MCF 10A (cell line): ENCODE data around the gene CRTC1. TPM values are rescaled to one million over a fixed set of nuclear protein-coding genes. Genes with fewer than 3 reads are reported as not detected.
A peak's percentile ranks its signal among the peaks of the same experiment; 100 is the strongest.

Experiments
- BruUV-seq: library from RNA; stranded (reverse); fragments of 400-500 nt; replicated peaks from 2 replicates; lab custom pipeline; 2021; lab: Mats Ljungman, UMichigan
- CTCF ChIA-PET: fragments of 300-600 bp; sonication (Branson Sonifier 250); formaldehyde crosslinking; extraction: SDS; loops from one replicate; lab custom pipeline; 2021; ENCODE audit warnings: antibody characterized with exemption, inconsistent platforms; lab: Yijun Ruan, JAX
- POLR2A ChIA-PET: fragments of 300-600, 350-650 bp; sonication (Branson Sonifier 250); formaldehyde crosslinking; extraction: SDS; loops from one replicate; lab custom pipeline; 2020; ENCODE audit warnings: antibody characterized with exemption, inconsistent platforms; lab: Yijun Ruan, JAX
- DNase-seq: peaks from one replicate; pipeline ENCODE4 v3.0.0-alpha.2; 2018; ENCODE audit not compliant: unreplicated experiment
- H3K27ac Mint-ChIP-seq: one replicate; pipeline ENCODE4 v1.8.0; 2022; ENCODE audit warnings: mild to moderate bottlenecking, low read depth, mixed read lengths; ENCODE audit not compliant: unreplicated experiment
- H3K27me3 Mint-ChIP-seq: one replicate; pipeline ENCODE4 v1.8.0; 2022; ENCODE audit warnings: mixed read lengths; ENCODE audit not compliant: insufficient read depth, unreplicated experiment
- H3K36me3 Mint-ChIP-seq: one replicate; pipeline ENCODE4 v1.8.0; 2022; ENCODE audit warnings: mild to moderate bottlenecking, moderate library complexity, mixed read lengths; ENCODE audit not compliant: insufficient read depth, unreplicated experiment
- H3K4me1 Mint-ChIP-seq: one replicate; pipeline ENCODE4 v1.8.0; 2022; ENCODE audit warnings: mixed read lengths; ENCODE audit not compliant: insufficient read depth, unreplicated experiment
- H3K4me3 Mint-ChIP-seq: one replicate; pipeline ENCODE4 v1.8.0; 2022; ENCODE audit warnings: mild to moderate bottlenecking, moderate library complexity, mixed read lengths; ENCODE audit not compliant: unreplicated experiment
- H3K9me3 Mint-ChIP-seq: one replicate; pipeline ENCODE4 v1.8.0; 2022; ENCODE audit warnings: mixed read lengths; ENCODE audit not compliant: unreplicated experiment
- CTCF ChIP-seq: fragments of 200-600 bp; IDR thresholded peaks from one replicate; pipeline ENCODE4 v1.8.0; 2022; ENCODE audit warnings: antibody characterized with exemption, mild to moderate bottlenecking; ENCODE audit not compliant: unreplicated experiment
- intact Hi-C: fragments of 100-400 bp; cut with micrococcal nuclease; formaldehyde crosslinking; loops from 2 replicates; pipeline ENCODE4 v1.14.1; 2022
- total RNA-seq: library from RNA; stranded (reverse); gene quantifications from 2 replicates; pipeline ENCODE4 v1.2.3, GENCODE V29; 2022

The CRTC1 gene
- total RNA-seq, 1 experiment from 2014 or later, result 11.1 TPM

DNA sequence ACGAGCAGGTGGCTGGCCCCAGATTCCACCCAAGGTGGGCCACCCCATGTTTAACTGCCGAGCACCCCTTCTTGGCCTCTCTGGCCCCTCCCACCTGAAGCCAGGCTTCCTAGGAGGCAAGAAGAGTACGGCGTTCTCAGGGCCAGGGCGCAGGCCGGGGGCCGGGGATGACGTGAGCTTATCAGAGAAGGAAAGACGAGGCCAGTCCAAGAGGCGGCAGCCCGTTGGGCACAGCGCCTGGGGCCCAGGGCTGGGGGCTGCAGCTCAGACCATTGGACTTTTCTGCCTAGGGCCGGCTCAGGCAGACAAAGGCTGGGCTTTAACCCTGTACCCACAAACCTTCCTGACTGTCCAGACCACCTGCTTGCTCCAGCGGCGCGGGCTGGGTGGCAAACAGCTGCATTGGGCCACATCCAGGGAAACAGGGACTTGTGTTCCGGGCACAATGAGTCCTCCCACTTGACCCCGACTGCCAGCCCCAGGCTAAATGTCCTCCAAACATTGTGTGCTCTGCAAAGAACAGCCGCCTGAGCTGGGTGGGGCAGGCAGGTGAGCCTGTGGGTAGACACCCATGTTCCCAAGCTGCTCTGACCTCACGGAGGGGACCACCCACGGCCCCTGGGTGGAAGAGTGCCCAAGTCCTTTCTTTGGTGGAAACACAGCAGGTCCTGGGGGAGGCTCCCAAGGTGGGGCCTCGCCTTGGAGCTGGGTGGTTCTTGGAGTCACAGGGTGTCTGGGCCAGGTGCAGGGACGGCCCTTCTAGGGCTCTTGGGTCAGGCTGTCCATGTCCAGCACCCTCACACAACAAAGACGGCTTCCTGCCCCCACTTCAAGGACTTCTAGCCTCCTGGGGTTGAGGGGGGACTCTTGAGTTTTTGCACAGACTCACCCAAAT is 85.8 kb downstream of the CRTC1 start:
- no TSS peak for BruUV-seq
- intact Hi-C loops, result no loop called here
- Mint-ChIP-seq H3K9me3 (no peaks in the 10 kb centered on the region), H3K4me3 (no peak overlapping the region), H3K36me3 (peaks cover 5% of the 10 kb centered on the region), H3K27me3 (no peaks in the 10 kb centered on the region), H3K4me1 (peaks cover 47% of the 10 kb centered on the region), H3K27ac (no peak overlapping the region)
- peak; percentile 61 for DNase-seq
- POLR2A ChIA-PET, result interaction anchor here (0.5 to 1.0 kb wide), 3 partner anchors 66 to 150 kb away, joined by 3 to 4 read pairs (median 3); partner anchors contain the start of genes COPE and DDX49
- no peak for TF ChIP-seq CTCF
- CTCF ChIA-PET, result interaction anchor here (0.5 to 1.0 kb wide), 3 partner anchors 69 to 282 kb away, joined by 4 read pairs; no protein-coding TSS in a partner anchor

- H3K36me3 Mint-ChIP-seq, result peaks cover 5% of the 10 kb centered on the region
- CTCF ChIA-PET, result interaction anchor here (0.5 to 0.9 kb wide), 2 partner anchors 68 to 281 kb away, joined by 4 read pairs; no protein-coding TSS in a partner anchor
- POLR2A ChIA-PET, result interaction anchor here (0.5 to 1.0 kb wide), 3 partner anchors 65 to 149 kb away, joined by 3 to 4 read pairs (median 3); partner anchors contain the start of genes COPE and DDX49
- no peak for TF ChIP-seq CTCF
- no peak for DNase-seq
- H3K27me3 Mint-ChIP-seq, result no peaks in the 10 kb centered on the region
- no TSS peak for BruUV-seq
- H3K4me3 Mint-ChIP-seq, result no peak overlapping the region
- peaks cover 39% of the 10 kb centered on the region for H3K4me1 Mint-ChIP-seq
- H3K9me3 Mint-ChIP-seq, result no peaks in the 10 kb centered on the region
- intact Hi-C loops, result loop anchor here (5.0 kb wide), 1 partner anchor 62 kb away; the partner anchor contains the start of gene UPF1
- peak overlapping the region; percentile 20 for H3K27ac Mint-ChIP-seq
Measured at GRCh38 chr19:18769989-18770528, 86.6 kb downstream of the CRTC1 start.

DNA sequence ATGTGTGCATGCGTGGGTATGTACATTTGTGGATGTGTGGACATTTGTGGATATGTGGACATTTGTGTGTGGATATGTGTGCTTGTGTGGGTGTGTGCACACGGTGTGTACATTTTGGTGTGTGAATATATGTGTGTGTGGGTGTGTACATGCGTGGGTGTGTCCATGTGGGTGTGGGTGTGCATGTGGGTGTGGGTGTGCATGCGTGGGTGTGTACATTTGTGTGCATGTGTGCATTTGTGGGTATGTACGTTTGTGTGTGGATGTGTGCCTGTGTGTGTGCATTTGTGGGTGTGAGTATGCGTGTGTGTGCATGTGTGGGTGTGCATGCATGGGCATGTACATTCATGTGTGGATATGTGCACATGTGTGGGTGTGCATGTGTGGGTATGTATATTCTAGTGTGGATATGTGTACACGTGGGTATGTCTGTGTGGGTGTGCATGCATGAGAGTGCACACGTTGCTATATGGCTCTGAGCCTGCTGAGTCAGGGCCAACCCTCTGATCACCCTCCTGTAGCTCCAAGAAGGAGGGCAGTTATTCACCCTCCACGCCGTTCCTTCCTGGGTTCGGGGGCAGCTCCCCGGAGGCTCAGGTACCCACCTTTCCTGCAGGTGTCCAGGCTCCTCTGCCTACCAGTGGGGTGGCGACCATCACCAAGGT is 87.3 kb downstream of the CRTC1 start:
- Mint-ChIP-seq H3K36me3 (peaks cover 5% of the 10 kb centered on the region), H3K9me3 (no peaks in the 10 kb centered on the region), H3K27ac (peak overlapping the region; percentile 20), H3K27me3 (no peaks in the 10 kb centered on the region), H3K4me1 (peaks cover 38% of the 10 kb centered on the region), H3K4me3 (no peak overlapping the region)
- CTCF ChIA-PET, result interaction anchor here (0.5 to 4.5 kb wide), 5 partner anchors 61 to 392 kb away, joined by 3 to 69 read pairs (median 3); partner anchors contain the start of genes COPE, DDX49, REX1BD and UPF1
- DNase-seq, result no peak
- BruUV-seq, result no TSS peak
- intact Hi-C loops, result loop anchor here (5.0 kb wide), 1 partner anchor 62 kb away; the partner anchor contains the start of gene UPF1
- POLR2A ChIA-PET, result no interaction called here
- TF ChIP-seq CTCF, result no peak
